NCI-H2227 (cell line): ENCODE data around the gene STARD5.
"Not testable (repeated sequence)": the region's sequence is repeated elsewhere in the genome, so short reads cannot be mapped to it uniquely, and the experiment has no call there.

ENCODE experiments used
- DNase-seq: peaks from one replicate; lab custom pipeline; 2025; ENCODE audit not compliant: unreplicated experiment; lab: John Stamatoyannopoulos, UW

Gene STARD5

DNA sequence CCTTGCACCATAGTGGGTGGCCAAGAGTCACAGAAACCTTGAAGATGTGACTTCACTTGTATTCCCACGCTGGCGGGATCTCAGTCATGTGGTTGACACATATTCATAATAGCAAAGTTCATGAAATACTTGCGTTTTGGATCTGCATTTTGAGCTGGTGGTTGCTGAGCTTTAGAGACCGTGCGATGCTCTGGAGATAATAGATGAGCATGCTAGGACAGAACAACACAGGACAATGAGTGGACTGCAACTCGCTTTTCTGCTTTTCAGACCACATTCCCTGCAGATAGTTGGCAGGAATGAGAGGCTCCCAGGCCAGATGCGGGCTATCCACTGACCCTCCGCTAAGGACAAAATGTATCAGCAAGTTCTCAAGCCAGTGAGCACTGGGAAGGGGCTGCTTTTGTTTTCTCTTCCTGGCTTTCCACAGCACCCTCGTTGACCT is 13.8 kb upstream of the STARD5 start:
- DNase-seq = no peak

DNA sequence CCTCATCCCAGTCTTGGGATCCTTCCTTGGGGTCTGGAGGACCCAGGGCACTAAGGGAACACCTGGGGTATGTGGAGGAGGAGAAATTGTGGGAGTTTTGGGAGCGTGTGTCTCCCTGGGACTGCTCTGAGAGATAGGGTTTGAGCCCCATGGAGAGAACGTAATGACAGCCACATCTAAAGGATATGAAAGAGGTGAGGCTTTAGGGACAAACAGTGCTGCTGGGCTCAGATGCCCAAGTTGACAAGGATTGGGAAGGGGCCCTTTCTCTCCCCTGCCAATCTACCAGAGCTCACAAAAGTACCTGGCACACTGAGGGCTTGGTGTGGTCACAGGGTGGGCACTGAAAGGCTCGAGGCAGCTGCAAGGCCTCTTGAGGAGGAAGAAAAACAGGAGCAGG is 13.3 kb upstream of the STARD5 start:
- DNase-seq = no peak

DNA sequence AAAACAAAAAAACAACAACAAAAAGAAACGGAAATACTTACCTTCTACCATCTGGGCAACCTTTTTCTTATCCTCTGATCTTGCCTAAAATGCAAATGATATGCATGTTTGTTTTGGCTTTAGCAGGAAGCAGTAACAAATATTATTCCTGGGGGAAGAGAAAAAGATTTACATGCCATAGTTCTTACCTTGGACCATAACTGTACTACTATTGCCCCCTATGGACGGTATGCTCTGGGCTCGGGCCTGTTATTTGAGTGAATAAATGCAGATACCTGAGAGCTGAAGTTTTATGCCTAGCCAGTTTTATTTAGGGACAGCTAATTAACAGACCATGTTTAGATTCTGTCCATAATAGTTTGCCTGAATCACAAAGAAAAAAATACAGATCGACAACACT is 12.6 kb upstream of the STARD5 start:
- no peak for DNase-seq

DNA sequence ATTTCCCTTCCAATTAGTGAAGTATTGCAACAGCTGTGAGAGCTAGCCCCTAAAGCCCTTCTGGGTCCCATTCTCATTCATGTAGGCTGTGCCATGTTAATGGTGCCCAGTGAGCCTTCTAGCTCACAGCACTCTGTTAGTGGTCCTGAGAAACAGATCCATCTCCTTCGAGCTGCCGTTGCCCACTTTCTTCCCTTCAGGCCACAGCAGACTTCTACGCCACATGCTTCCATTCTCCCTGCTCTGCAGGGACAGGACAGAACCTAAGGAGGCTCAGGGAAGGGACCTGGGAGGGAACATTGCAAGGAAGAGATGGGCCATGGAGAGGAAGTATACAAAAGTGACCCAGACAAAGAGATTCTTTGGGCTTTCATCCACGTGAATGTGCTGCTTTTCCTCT is 11.7 kb upstream of the STARD5 start:
- no peak for DNase-seq

DNA sequence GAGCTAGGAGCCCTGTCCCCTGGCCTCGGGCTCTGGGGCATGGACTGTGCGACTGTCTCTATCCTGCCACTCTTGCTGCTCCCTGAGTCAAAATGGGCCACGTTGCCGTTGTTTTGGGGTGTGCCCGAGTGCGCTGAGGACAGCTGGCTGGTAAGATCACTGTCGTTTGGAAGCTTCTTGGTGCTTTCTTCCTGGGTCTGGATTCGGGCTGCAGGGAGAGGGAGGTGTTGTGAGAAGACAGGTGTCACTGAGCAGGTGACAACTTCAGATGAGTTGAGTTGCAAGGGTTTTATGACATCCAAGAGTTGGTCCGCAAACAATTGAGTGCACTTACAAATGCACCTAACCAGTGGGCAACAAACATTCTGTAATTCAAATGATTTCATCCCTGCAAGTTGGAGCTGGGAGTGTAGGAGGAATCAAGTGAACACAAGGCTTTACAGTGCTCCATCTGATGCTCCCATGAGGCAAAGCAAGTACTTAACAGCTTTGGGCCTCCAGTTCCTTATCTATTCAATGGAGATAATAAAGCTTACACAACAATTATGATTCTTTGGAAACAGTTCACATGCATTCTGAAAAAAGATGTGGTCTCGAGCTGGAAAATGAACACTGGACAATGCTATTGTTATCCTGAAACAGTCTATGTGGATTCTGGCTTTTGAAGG is 11.0 kb upstream of the STARD5 start:
- DNase-seq = no peak

DNA sequence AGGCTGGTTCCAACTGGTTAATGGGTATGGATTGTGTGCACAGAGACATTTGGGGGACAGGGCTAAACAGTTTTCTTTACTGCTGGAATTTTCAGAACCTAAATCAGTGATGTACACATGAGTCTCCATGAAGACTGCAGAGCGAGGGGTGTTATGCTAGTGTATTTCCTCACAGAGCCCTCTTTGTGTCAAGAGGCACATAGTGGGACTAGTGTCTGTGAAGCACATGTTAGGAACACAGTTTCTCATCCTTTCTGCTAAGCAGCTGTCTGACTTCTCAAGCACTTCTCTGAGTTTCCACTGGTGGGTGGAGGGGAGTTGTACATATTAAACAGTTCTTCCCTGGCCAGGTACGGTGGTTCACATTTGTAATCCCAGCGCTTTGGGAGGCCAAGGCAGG is 9.4 kb upstream of the STARD5 start:
- no peak for DNase-seq

DNA sequence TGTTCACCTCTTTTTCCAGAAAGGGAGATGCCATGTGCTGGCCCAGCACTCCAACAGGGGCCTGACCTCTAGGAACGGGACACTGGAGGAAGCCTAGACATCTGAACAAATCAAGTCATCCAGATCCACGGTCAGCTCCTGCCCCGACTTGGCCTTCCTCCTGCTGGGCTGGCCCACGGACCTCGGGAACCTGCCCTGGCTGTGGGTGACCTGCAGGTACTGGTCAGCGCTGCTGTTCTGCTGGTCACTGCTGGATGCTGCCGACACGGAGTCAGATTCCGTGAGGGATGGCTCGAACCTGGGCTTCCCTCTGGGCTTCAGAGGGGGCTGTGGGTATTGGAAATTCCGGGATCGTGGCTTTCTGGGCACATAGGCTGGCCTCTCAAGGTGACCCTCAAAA is 8.4 kb upstream of the STARD5 start:
- DNase-seq = no peak

DNA sequence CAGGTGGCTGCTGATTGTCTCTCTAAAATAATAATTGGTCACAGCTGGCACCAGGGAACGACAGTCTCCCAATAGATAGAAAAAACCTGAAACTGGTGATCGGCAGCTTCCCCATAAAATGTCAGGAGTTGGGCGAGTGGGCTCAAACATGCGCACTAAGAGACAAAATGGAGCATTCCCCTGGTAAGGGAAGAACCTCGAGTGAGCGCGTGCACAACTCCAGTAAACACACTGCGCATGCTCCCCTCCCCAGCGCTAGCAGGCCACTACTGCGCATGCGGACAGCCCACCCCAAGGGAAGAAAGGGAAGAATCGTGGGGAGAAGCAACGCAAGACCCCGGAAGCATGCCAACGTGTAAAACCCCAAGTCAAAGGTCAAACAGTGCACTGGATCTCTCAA is 7.7 kb upstream of the STARD5 start:
- DNase-seq = no peak

DNA sequence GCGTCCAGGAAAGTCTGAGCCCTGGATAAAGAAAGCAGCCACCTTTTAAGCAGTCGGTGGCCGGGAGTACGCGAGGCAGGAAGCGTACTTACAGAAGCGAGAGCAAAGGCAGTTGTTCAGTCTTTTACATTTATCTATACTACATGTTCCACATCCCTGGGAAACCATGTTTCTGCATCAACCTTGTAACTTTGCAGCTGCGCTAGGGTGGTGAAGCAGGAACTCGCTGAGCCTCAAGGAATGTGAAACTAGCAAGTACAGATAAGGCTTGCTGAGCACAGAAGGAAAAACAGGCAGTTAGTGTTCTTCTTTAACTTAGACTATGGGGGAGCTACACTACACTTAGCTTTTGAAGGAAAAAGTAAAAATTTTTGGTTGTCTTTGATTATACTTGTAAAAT is 7.2 kb upstream of the STARD5 start:
- DNase-seq = not testable (repeated sequence)

DNA sequence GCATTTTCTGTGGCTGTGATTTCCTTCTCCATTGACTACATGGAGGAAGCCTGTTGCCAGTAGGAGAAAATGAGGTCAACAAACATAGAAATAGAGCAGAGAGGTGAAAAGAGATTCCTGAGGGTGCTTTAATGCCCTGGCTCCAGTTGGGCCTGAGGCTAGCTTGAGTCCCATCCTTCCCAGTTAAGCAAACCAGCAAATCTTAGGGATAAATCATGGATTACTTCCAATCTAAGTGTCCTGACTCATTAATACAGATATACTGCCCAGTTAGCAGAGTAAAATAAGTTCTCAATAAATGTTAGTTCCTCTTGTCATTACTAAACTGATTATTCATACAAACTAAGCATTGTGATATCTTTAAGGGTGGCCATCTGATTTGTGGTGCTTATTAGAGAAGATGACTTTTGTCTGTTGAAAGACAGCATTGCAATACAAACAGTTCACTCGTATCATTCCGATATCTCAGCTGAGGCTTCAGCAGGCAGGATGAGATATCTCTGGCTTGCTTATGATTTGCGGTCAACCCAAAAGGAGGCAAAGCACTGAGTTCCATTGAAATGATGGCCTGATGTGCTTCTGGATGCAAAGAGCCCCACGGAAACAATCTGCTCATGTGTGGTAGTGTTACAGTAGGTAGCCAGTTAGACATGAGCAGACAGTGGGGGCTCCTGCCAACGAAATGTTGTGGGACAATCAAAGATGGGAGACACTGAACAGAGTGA is 6.6 kb upstream of the STARD5 start:
- DNase-seq = no peak

DNA sequence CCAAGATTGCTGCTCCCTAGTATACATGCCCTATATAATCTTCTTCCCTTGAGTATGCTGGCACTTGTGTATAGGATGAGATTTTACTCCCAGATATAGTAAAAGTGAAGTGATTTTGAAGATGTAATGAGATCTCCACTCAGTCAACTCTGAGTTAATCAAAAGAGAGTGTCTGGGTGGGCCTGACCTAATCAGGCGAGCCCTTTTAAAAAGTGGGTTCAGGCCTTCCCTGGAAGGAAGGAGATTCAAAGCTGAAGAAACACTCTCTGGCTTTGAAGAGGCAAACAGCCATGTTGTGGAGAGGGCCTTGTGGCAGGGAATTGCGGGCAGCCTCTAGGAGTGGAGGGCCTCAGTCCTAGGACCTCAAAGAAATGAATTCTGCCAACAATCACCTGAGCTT is 5.5 kb upstream of the STARD5 start:
- DNase-seq = no peak

DNA sequence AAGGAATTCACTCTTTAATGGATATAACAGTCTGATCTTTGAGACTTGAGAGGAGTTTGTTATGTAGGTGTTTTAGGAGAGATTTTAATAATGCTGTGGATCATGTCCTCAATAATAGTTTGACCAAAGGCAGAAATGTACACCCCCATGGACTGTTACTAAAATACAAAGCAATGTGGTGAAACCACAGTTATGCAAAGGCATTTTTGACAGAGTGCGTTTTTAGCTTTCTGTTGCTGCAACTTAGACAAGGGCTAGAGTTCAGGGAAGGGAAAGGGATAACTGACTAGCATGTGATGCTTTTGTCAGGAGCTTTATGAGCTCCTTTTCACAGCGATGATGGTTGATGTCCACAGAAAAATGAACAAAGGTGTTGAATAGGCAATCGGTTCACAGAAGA is 3.6 kb upstream of the STARD5 start:
- no peak for DNase-seq

DNA sequence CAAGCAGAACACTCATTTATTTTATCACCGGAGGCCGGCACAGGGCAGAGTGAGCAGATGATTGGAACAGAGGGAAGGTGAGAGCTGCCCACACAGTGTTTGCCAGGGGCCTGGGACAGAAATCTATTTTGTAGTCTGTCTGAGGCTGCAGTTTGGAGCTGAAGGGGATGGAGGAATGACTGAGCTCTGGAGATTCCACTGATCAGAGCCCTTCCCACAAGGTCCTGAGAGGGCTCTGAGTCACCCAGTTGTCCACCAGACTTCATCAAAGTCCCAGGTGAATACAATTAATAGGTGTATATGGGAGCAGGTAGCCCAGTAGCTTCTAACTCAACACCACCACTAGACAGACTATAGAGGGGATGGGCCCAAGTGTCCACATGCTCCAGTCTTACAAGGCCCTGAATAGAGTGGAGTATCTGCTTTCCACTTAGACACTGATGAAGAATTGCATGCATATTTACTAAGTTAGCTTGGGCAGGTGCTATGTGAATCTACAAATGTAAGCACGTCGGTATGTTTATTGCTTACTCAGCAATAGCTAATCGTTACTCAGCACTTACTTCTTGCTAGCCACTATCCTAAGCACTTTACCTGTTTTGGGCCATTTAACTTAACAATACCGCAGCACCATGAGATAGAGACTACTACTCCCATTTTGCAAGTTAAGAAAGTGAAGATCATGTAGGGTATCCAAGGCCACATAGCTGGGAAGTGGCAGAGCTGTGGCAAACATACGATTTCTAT is 2.7 kb upstream of the STARD5 start:
- DNase-seq = no peak

DNA sequence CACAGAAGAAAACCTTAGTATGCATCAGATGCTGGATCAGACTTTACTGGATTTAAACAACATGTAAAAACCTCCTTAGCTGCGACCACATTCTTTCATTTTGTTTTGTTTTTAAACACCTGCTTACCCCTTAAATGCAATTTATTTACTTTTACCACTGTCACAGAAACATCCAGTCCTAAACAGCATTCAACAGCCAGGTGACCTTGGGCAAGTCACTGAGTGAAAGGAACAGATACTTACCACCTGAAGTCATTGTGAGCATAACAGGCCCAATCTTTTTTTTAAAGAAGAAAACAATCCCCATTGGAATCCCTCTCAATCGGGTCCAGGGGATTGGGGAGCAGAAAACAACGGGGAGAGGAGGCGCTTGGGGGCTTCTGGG is 390 bp downstream of the STARD5 start:
- DNase-seq = no peak

DNA sequence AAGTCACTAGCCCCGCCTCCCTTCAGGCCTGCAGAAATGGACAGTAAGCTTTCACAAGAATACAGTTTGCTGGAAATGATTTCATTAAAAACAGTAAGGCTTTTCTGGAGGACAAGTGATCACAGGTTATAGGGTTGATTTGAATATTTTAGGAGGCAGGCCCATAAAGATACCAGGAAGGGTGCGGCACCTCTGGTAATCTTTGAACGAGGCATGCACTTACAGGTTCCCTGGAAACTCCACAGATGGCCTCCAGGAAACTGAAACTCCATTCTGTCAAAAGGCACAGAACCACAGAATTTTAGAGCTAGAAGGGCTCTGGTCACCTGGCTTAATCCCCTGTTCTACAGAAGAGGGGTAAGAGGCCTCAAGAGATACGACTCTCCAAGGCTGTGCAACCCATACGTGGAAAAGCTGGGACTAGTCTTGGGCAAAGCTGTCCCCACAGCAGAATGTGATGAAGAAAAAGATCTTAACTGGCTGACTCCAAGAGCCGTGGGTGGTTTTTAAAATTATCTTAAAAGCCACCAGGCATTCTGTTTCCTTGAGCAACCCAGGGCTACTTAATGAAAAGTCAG is 1.2 kb downstream of the STARD5 start:
- no peak for DNase-seq

DNA sequence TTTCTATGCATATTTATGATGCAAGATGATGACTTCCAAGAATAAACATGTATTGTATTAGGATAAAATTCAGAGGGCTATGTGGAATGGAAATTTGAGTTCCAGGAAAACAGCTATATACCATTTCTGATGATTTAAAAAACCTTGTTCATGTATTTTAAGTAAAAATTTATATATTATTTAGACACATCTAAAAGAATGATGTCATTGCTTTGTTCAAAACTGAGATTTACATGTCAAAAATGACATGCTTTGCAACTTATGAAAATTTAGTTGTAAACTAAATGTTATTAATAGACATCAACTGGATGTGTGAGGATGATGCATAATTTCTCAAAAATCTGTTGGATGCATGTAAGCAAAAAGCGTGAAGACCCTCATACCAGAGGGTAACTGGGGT is 2.3 kb downstream of the STARD5 start:
- no peak for DNase-seq

DNA sequence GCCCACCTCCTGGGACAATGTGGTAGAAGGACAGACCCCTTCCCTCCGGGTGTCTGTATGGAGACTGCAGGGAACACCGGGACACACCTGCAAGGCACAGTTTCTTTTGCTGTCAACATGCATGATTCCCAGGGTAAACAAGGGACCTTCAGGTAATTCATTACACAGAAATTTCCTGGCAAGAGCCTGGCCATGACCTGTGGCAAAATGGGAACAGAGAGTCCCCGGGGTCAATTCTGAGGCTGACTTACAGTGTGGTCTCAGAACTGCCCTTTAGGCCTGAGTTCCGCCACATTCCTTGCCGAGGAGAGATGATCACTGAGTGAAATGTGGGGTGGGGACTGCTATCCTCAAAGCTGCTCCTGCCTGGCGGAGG is 6.3 kb downstream of the STARD5 start:
- no peak for DNase-seq

DNA sequence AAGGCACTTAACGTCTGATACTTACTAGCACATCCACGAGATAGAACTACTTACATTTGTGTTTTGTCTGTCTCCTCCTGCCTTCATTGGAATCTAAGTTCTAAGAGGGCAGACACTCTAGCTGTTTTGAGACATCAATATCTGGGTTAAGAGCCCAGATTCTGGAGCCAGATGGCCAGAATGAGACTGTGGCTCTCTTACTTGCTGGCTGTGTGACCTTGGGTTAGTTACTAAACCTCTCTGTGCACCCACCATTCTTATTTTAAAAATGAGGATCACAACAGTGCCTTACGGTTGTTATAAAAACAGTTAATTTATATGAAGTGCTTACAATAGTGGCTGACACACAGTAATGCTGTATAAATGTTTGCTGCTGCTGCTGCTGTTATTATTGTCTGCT is 7.7 kb downstream of the STARD5 start:
- no peak for DNase-seq

DNA sequence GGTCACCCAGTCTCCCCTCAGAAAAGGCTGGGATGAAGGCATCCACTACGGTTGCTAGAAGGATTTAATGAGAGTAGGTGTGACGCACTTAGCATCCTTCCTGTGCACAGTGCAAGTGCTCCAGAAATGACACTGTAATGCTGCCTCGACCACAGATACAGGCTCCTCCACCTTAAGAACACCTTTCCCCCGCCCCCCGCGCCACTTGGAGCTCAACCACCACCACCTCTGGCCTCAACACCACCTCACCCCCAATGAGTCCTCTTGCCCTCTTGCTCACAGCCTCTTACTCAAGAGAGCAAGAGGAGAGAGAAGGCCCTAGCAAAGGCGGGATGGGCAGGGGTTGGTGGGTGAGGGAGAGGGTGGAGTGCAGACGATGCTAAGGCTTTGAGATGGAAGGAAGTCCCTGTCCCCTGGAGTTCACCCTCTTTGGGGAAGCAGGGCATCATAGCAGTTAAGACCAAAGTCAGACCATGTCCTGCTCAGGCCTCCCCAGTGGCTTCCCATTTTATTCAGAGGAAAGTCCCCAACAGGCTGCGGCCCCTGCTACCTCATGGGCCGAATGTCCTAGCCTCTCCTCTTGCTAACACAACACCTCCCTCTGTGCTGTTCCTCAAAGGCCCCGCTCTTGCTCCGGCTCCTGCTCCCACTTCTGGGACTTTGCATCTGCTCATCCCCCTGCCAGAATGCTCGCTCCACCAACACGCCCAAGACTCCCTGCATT is 8.3 kb downstream of the STARD5 start:
- DNase-seq = no peak

DNA sequence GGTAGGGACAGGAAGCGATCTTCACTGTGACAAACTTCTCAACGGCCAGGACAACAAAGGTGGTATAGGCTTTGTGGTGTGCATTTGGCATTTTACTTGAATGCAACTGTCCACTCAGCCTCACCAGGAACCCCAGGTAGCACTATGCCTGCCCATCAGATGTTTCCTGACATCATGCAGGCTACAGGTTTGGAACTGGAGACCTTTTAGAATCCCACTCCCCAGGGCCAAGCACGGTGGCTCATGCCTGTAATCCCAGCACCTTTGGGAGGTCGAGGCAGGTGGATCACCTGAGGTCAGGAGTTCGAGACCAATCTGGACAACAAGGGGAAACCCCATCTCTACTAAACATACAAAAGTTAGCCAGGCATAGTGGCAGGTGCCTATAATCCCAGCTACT is 9.6 kb downstream of the STARD5 start:
- DNase-seq = no peak

DNA sequence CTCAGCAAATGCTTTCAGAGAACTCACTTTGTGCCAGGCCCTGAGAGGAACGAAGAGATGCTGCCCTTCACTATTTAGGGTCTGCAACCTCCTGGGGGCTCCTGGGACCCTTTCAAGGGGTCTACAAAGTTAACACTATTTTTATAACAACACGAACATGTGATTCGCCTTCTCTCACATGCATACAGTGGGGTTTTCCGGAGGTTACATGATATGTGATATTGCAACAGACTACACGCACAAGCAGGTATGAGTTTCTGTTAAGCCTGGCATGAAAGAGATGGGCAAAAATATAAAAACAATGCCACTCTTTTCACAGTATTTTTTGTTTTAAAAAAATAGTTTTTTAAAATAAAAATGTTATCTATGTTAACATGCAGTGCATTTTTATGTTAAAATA is 10.3 kb downstream of the STARD5 start:
- DNase-seq = no peak
